Testis (tissue), 2 donors: Measurements from ENCODE around the gene ZFR2.

Experiments
- POLR2A ChIP-seq: fragments of 450-650 bp; IDR thresholded peaks from one replicate; pipeline ENCODE4 v1.6.1; 2017; ENCODE audit warnings: antibody characterized with exemption, mild to moderate bottlenecking, moderate library complexity
- TF ChIP-seq, protein P1 (sequence below), 3 experiments: fragments of 450-650 bp in 2 of 3; fragments of 200-600 bp in 1 of 3; sonication (generic) in 1 of 3; IDR thresholded peaks; one replicate each; pipeline ENCODE4 v1.5.1; 2016 to 2019; ENCODE audit warnings: antibody characterized with exemption in 3 of 3, mild to moderate bottlenecking in 2 of 3, moderate library complexity in 1 of 3

DNA sequence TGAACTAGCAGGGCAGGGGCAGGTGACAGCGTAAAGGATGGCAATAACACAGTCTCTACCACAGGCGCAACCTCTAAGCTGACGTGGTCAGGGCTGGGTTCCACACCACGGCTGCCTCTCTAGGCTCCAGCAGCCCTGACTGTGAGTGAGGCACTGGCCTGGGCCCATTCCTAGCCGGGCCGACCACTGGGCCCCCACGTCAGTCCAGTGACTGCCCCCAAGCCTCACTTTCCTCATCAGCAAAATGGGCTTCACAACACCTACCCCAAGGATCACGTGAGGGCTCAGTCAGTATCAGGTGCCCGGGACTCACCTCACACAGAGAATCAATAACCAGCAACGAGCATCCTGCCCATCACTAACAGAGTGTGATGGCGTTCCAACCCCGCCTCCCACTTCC lies 5.2 kb downstream of the ZFR2 start:
- TF ChIP-seq, protein P1, sequence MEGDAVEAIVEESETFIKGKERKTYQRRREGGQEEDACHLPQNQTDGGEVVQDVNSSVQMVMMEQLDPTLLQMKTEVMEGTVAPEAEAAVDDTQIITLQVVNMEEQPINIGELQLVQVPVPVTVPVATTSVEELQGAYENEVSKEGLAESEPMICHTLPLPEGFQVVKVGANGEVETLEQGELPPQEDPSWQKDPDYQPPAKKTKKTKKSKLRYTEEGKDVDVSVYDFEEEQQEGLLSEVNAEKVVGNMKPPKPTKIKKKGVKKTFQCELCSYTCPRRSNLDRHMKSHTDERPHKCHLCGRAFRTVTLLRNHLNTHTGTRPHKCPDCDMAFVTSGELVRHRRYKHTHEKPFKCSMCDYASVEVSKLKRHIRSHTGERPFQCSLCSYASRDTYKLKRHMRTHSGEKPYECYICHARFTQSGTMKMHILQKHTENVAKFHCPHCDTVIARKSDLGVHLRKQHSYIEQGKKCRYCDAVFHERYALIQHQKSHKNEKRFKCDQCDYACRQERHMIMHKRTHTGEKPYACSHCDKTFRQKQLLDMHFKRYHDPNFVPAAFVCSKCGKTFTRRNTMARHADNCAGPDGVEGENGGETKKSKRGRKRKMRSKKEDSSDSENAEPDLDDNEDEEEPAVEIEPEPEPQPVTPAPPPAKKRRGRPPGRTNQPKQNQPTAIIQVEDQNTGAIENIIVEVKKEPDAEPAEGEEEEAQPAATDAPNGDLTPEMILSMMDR (IDR thresholded peaks at IDR 0.05), result no peak
- TF ChIP-seq POLR2A, result no peak
